Keratinocyte (primary cell): ENCODE results near the gene DIAPH1. TPM values are rescaled to one million over a fixed set of nuclear protein-coding genes. Genes with fewer than 3 reads are reported as not detected.
"Not testable (repeated sequence)": the region's sequence is repeated elsewhere in the genome, so short reads cannot be mapped to it uniquely, and the experiment has no call there.

Experiments used
- DNase-seq: peaks from one replicate; pipeline ENCODE4 v3.0.0-alpha.2; 2011; ENCODE audit warnings: low read depth, missing footprints, low spot score
- FAIRE-seq: peaks from 2 replicates; lab custom pipeline; 2011; peaks lifted over from hg19 to GRCh38; lab: Jason Lieb, UNC
- H2AFZ ChIP-seq: 2 replicates; pipeline ENCODE4 v1.6.0; 2012; ENCODE audit warnings: low read length, control low read depth, inconsistent platforms; ENCODE audit not compliant: control insufficient read depth
- H3K27ac ChIP-seq: 2 replicates; pipeline ENCODE4 v1.5.1; 2011; ENCODE audit warnings: low read length; ENCODE audit not compliant: control insufficient read depth, insufficient read depth
- H3K27me3 ChIP-seq: 3 replicates; pipeline ENCODE4 v1.6.0; 2011; ENCODE audit warnings: low read length; ENCODE audit not compliant: control insufficient read depth, insufficient read depth; ENCODE audit errors: extremely low read depth
- H3K36me3 ChIP-seq, 2 experiments: 2 replicates in 1 of 2; 3 replicates in 1 of 2; pipeline ENCODE4 v1.5.1; 2011; ENCODE audit warnings: low read length in 2 of 2, mild to moderate bottlenecking in 1 of 2; ENCODE audit not compliant: control insufficient read depth in 2 of 2, insufficient read depth in 2 of 2; ENCODE audit errors: extremely low read depth in 1 of 2
- H3K4me1 ChIP-seq: 3 replicates; pipeline ENCODE4 v1.5.1; 2011; ENCODE audit warnings: low read length; ENCODE audit not compliant: control insufficient read depth, insufficient read depth; ENCODE audit errors: extremely low read depth
- H3K4me2 ChIP-seq: 3 replicates; pipeline ENCODE4 v1.6.0; 2011; ENCODE audit warnings: low read depth, low read length; ENCODE audit not compliant: control insufficient read depth, insufficient read depth; ENCODE audit errors: extremely low read depth
- H3K4me3 ChIP-seq, 3 experiments: fragments of 200-600 bp in 1 of 3; sonication (generic) in 1 of 3; 2 replicates in 2 of 3; 3 replicates in 1 of 3; pipeline ENCODE4 v1.5.1; 2011 to 2016; ENCODE audit warnings: low read length in 3 of 3, mild to moderate bottlenecking in 3 of 3, control low read depth in 2 of 3, inconsistent platforms in 1 of 3, low read depth in 1 of 3, mixed read lengths in 1 of 3, mixed run types in 1 of 3, moderate library complexity in 1 of 3; ENCODE audit not compliant: control insufficient read depth in 2 of 3, insufficient read depth in 2 of 3; ENCODE audit errors: extremely low read depth in 1 of 3
- H3K79me2 ChIP-seq: 2 replicates; pipeline ENCODE4 v1.6.0; 2012; ENCODE audit warnings: low read length; ENCODE audit not compliant: control insufficient read depth, insufficient read depth
- H3K9ac ChIP-seq: 3 replicates; pipeline ENCODE4 v1.6.0; 2011; ENCODE audit warnings: low read length; ENCODE audit not compliant: control insufficient read depth, insufficient read depth; ENCODE audit errors: extremely low read depth
- H3K9me1 ChIP-seq: 3 replicates; pipeline ENCODE4 v1.6.0; 2011; ENCODE audit warnings: low read length; ENCODE audit not compliant: control insufficient read depth, insufficient read depth; ENCODE audit errors: extremely low read depth
- H3K9me3 ChIP-seq: 2 replicates; pipeline ENCODE4 v1.5.1; 2012; ENCODE audit warnings: low read depth, low read length; ENCODE audit not compliant: control insufficient read depth
- H4K20me1 ChIP-seq: 3 replicates; pipeline ENCODE4 v1.6.0; 2011; ENCODE audit warnings: low read length; ENCODE audit not compliant: control insufficient read depth, insufficient read depth; ENCODE audit errors: extremely low read depth
- CTCF ChIP-seq, 3 experiments: IDR thresholded peaks in 1 of 3; conservative IDR thresholded peaks in 1 of 3; optimal IDR thresholded peaks in 1 of 3; 2 replicates in 2 of 3; 3 replicates in 1 of 3; pipeline versions ENCODE3 to v1.5.1; 2011; ENCODE audit warnings: low read length in 3 of 3, mild to moderate bottlenecking in 3 of 3, moderate library complexity in 2 of 3, control low read depth in 1 of 3, inconsistent platforms in 1 of 3; ENCODE audit not compliant: insufficient read depth in 2 of 3; ENCODE audit errors: extremely low read depth in 1 of 3
- EZH2 ChIP-seq: IDR thresholded peaks from one replicate; pipeline ENCODE4 v1.6.1; 2012; ENCODE audit warnings: inconsistent platforms, mild to moderate bottlenecking, low read length, moderate library complexity
- dilution Hi-C: fragments of 300-500 bp; cut with MboI; formaldehyde crosslinking; loops from one replicate; pipeline ENCODE4 v1.7.0; 2020; ENCODE audit warnings: low sequenced_read_pairs; ENCODE audit not compliant: extremely low pct_ligation_motif_present
- polyA plus RNA-seq, 5 experiments: library from polyadenylated mRNA; depleted of rRNA in 3 of 5; stranded (reverse) in 3 of 5; stranded (forward) in 1 of 5; unstranded in 1 of 5; fragments of >200 nt; gene quantifications; 1 replicate in 1 of 5; 2 replicates in 3 of 5; 3 replicates in 1 of 5; pipeline versions ENCODE4 v1.2.1 to v1.2.3, GENCODE V29; 2011 to 2012; ENCODE audit warnings: missing spikeins in 2 of 5, low read depth in 1 of 5, low replicate concordance in 1 of 5

The DIAPH1 gene
- polyA plus RNA-seq, 1 donor (not counting 4 experiments of a cell fraction or from before 2014, with no cell fraction given) = 72.0 TPM

- Histone ChIP-seq H3K4me1 (peaks cover 18% of the 10 kb centered on the region), H3K36me3 (peaks cover 1 to 12% of the 10 kb centered on the region in 2 experiments), H3K9ac (no peak overlapping the region), H3K9me1 (no peaks in the 10 kb centered on the region), H4K20me1 (peaks cover 6% of the 10 kb centered on the region), H3K27ac (no peak overlapping the region), H3K79me2 (peaks cover 96% of the 10 kb centered on the region), H3K27me3 (no peaks in the 10 kb centered on the region), H3K4me3 (no peak overlapping the region), H2AFZ (no peak overlapping the region), H3K4me2 (no peak overlapping the region), H3K9me3 (no peaks in the 10 kb centered on the region)
- TF ChIP-seq CTCF (optimal IDR thresholded peaks at IDR 0.05 in 1 of 3, IDR thresholded peaks at IDR 0.05 in 1 of 3, conservative IDR thresholded peaks at IDR 0.05 in 1 of 3; ENCODE audit: extremely low read depth in 1 of 3, insufficient read depth in 2 of 3, low read length in 3 of 3) = no peak
- TF ChIP-seq EZH2 = no peak
- dilution Hi-C loops = no loop called here
- no peak for DNase-seq
- no peak for FAIRE-seq
Measured at GRCh38 chr5:141613344-141613743, 5.5 kb downstream of the DIAPH1 start.

- FAIRE-seq (no peak), DNase-seq (no peak)
Measured at GRCh38 chr5:141611289-141611688, 7.5 kb downstream of the DIAPH1 start.

GRCh38 chr5:141609921-141610320 lies 8.9 kb downstream of the DIAPH1 start:
- H4K20me1 ChIP-seq, H2AFZ ChIP-seq, H3K9me3 ChIP-seq, H3K27ac ChIP-seq, H3K9me1 ChIP-seq, DNase-seq, H3K4me3 ChIP-seq, H3K4me2 ChIP-seq, H3K4me1 ChIP-seq, FAIRE-seq, H3K27me3 ChIP-seq, H3K36me3 ChIP-seq, dilution Hi-C loops, H3K9ac ChIP-seq: not testable (repeated sequence)
- H3K79me2 ChIP-seq = peaks cover 95% of the 10 kb centered on the region

More at GRCh38 chr5:141611289-141611688, 7.5 kb downstream of the DIAPH1 start:
- no peak overlapping the region for H3K4me3 ChIP-seq
- H3K27ac ChIP-seq = no peak overlapping the region
- H3K36me3 ChIP-seq = peaks cover 1 to 8% of the 10 kb centered on the region in 2 experiments
- peaks cover 97% of the 10 kb centered on the region for H3K79me2 ChIP-seq
- no peak overlapping the region for H3K4me2 ChIP-seq
- H3K27me3 ChIP-seq = no peaks in the 10 kb centered on the region
- no peak overlapping the region for H2AFZ ChIP-seq
- H3K9me3 ChIP-seq = no peaks in the 10 kb centered on the region
- no peak overlapping the region for H3K9ac ChIP-seq
- TF ChIP-seq EZH2 = no peak
- TF ChIP-seq CTCF (optimal IDR thresholded peaks at IDR 0.05 in 1 of 3, IDR thresholded peaks at IDR 0.05 in 1 of 3, conservative IDR thresholded peaks at IDR 0.05 in 1 of 3; ENCODE audit: extremely low read depth in 1 of 3, insufficient read depth in 2 of 3, low read length in 3 of 3) = no peak
- H4K20me1 ChIP-seq = peaks cover 4% of the 10 kb centered on the region
- dilution Hi-C loops = no loop called here
- H3K4me1 ChIP-seq = peaks cover 5% of the 10 kb centered on the region
- H3K9me1 ChIP-seq = no peaks in the 10 kb centered on the region
